ENCODE results near the gene MAGIX.
"Not testable (repeated sequence)": the region's sequence is repeated elsewhere in the genome, so short reads cannot be mapped to it uniquely, and the experiment has no call there.

Gene MAGIX

GRCh38 chrX:49163555-49164419 is 1.2 kb downstream of the MAGIX start:
- DNase-seq = peak; percentile 72

GRCh38 chrX:49164589-49165360 is 2.2 kb downstream of the MAGIX start:
- no peak for DNase-seq

- no peak for DNase-seq
Measured at GRCh38 chrX:49165901-49166881, 3.6 kb downstream of the MAGIX start.

DNA sequence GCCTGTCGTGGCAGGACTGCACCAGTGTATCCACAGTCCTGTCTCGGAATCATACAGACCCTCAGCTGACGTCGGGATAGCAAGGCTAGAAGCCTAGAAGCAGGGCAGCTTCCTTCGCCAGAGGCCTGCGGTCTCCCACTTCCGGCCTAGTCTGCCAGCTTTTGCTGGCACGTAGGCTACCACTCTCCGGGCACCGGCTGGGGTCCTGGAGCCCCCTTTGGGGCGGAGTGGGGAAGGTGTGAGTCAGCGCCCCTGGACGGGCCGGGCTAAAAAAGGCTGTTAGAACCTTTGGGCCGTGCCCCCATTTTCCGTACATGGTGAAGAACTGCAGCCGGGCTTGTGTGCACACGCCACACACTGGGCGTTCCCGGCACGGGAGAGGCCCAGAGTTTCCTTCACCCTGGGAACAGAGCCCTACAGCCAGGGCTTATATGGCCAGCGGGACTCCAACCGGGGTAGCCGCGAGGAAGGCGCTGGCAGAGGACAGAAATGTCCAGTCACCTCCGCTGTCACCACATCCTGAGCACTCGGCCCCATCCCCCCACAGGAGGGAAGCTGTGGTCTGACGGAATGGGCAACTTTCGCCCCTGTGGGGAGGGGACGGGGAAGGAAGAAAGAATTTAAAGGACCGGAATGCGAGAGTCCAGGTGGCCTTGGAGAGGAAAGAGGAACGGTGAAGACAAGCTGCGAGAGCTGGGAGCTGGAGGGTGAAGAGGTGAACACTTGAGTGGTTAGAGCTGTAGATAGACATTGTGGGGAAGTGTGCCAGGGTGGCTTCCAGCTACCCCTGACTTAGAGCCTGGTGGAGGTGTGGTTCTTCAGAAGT is 4.6 kb downstream of the MAGIX start:
- no peak for DNase-seq

GRCh38 chrX:49167740-49168108 is 5.2 kb downstream of the MAGIX start:
- DNase-seq = no peak

GRCh38 chrX:49171752-49172279 is 9.3 kb downstream of the MAGIX start, which contains the start of gene PLP2:
Gene PLP2, plus strand, starts transcription at chrX:49171898. Its CDS starts 103 bp downstream, at chrX:49172001.
- DNase-seq = peak; percentile 62

DNA sequence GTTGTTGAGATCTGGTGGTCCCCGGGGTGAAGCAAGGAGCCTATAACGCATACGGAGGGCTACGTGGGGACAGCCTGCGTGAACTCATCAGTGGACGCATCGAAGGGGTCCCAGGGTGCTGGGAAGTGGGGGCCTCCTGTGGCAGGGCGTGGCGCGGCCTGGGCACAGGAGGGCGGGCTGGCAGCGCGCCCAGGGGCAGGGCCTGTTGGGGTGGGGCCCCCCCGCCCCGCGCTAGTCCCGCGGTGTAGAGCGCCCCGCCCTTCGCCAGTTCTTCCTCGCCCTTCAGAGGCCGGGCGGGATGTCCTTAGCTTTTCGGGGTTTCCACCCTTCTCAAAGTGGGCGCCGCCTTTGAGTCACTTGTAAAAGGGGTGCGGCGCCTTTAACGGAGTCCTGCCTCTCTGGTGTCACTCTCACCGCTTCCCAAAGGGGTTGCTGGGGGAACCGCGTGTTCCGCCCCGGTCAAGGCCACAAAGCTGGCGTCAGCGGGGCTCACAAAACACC is 9.8 kb downstream of the MAGIX start:
- DNase-seq = peak; percentile 72

DNA sequence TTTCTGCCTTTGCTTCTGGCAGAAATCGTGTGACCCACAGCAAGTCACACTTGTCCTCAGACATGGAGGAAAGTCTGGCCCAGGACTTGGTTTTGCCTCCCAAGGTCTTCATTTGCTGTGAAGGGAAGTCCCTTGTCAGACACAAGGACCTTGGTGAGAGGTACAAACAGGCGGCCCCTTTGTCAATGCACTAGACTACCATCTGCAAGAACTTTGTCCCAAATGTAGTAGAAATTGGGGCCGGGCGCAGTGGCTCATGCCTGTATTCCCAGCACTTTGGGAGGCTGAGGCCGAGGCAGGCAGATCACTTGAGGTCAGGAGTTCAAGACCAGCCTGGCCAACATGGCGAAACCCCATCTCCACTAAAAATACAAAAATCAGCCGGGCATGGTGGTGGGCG is 11.0 kb downstream of the MAGIX start:
- DNase-seq = not testable (repeated sequence)

GRCh38 chrX:49174723-49175122 is 12.2 kb downstream of the MAGIX start:
- no peak for DNase-seq

DNA sequence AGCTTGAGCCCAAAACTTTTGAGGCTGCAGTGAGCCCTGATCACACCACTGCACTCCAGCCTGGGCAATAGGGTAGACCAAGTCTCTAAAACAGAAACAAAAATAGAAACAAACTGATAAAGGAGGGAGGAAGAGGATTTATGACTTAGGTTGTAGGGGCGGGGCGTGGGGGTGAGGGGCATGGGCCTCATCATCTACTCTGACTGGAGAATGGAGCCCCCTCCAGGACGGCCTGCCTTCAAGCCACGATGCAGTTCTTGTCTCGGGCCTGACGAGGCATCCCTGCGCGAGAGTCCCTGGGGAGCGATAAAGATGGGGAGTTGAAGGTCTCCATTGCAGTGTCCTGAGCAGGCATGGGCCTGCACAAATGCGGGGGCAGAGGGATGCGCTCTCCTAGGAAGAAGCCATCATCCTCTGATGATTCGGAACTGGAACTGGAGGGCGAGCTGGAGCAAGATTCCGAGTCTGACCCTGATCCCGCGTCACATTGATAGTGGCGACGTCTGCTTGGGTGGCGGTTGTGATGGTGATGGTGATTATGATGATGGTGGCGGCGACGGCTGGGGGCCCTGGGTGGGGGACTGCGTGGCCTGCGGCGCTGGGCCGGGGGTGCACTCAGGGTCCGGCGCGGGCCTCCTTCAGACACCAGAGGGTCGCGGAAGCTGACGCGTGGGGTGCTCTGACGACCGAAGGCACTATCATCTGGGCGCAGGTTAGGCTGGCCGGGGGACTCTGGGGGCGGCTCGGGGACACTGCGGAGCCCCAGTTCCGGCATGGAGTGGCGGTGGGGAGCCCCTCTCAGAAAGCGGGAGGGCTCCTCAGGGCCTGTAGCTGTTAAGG is 13.1 kb downstream of the MAGIX start:
- no peak for DNase-seq

- peak; percentile 29 for DNase-seq
Measured at GRCh38 chrX:49176421-49177326, 14.1 kb downstream of the MAGIX start.

DNA sequence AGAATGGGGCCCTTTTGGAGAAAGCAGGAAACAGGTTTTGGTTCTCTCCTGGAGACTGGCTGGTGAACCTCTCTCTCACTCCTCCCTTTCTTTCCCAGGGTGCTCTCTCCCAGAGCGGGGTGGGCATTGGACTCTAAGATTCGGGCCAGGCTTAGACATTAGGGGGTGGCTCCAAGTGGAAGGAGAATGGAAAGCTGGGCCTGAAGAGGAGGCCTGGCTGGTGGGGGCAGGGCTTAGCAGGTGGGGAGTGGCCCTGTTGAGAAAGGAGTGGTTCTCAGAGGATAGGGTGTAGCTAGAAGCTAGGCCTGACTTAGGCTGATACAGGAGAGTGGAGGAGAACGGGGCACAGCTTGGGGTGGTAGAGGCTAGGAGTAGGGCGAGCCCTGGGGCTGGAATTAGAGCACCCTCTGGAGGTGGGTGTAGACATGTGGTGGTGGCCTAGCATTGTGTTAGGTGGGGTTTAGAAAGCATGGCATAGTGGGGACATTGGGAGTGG is 14.8 kb downstream of the MAGIX start:
- peak; percentile 69 for DNase-seq

- no peak for DNase-seq
Measured at GRCh38 chrX:49177873-49178480, 15.4 kb downstream of the MAGIX start.

DNA sequence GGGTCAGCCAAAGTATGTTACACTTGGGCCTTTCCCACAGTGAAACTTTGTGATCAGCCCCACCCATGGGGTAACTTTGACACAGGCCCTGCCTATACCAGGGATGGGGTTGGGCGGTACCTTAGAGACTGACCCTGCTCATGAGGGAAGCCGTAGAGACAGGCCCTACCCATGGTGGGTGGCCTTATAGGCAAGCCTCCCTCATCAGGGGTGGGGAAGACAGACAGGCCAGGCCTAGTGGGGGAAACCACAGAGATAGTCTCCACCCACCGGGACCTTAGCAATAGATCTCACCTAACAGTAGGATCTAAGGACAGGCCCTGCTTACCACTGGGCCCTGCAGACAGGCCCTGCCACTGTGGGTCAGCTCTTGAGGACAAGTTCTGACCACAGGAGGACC is 16.0 kb downstream of the MAGIX start:
- no peak for DNase-seq

- no peak for DNase-seq
Measured at GRCh38 chrX:49179358-49179757, 16.8 kb downstream of the MAGIX start.

GRCh38 chrX:49183701-49184281 is 21.2 kb downstream of the MAGIX start:
- no peak for DNase-seq

DNA sequence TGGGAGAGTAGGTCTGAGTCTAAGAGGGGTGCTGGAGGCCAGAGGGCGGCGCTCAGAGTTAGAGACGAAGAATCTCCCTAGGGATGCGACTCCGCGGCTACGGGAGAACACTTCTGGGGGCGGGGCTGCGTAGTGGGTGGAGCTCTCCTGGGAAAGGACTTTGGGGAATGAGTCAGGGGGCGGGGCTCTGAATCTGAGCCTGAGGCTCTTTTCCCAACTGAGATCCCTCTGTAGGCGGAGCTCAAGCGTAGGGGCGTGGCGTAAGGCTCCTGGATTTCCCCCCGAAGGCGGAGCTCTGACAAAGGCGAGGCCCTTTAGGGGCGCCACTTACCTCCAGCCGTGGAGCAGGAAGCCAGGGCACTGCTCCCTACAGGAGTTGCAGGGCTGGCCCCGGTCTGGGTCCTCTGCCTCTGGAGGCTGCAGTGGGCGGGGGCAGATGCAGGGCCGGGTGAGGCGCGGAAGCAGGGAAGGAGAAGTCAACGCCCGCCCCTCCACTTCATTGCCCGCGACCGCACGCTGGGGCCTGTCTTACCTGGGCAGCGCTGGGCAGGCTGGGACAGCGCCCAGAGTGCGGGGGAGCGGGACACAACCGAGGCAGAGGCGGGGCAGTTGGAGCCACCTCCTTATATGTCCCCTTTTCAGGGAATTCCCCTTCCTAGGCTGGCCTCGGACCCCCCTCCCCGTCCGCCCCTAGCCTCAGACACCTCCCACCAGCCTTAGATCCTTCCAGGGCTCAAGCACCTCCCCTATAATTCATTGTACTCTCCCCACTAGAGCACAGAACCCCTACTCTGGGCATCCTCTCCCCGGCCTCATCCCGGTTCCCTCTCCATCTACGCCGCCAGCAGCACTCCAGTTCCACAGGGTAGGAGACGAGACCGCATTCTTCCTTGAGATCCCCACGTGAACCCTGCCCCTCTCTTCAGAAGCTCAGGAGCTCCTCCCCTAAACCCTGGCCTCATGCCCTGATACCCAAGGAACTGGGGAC is 22.0 kb downstream of the MAGIX start:
- DNase-seq = peak; percentile 85

All from NCI-H226 (cell line).